ENCODE measurements around the gene LSM4.

- TF ChIP-seq CTCF (IDR thresholded peaks at IDR 0.05) (no peak), POLR2A (IDR thresholded peaks at IDR 0.05) (no peak), EP300 (IDR thresholded peaks at IDR 0.05) (no peak)
These were observed 22.4 kb upstream of the LSM4 start for GRCh38 chr19:18345296-18345695.
